Measurements from ENCODE around the gene PRSS22.

The PRSS22 gene

GRCh38 chr16:2808181-2808580 is 49.8 kb downstream of the PRSS22 start:
- no peaks in the 10 kb centered on the region for H3K36me3 ChIP-seq
- H3K27me3 ChIP-seq = peaks cover 50% of the 10 kb centered on the region
- no peaks in the 10 kb centered on the region for H3K4me1 ChIP-seq (ENCODE audit: control insufficient read depth in 1 of 2, insufficient read depth in 1 of 2, low read depth in 1 of 2, low read length in 1 of 2)
- no peak for TF ChIP-seq CTCF (IDR thresholded peaks at IDR 0.05)
- H3K4me3 ChIP-seq (ENCODE audit: low read depth in 1 of 2, low read length in 1 of 2) = no peak overlapping the region
- H3K27ac ChIP-seq = no peak overlapping the region
- no peaks in the 10 kb centered on the region for H3K9me3 ChIP-seq

GRCh38 chr16:2806286-2806685 is 51.7 kb downstream of the PRSS22 start:
- Histone ChIP-seq H3K4me1 (ENCODE audit: control insufficient read depth in 1 of 2, insufficient read depth in 1 of 2, low read depth in 1 of 2, low read length in 1 of 2) (no peaks in the 10 kb centered on the region), H3K4me3 (ENCODE audit: low read depth in 1 of 2, low read length in 1 of 2) (no peak overlapping the region), H3K27ac (no peak overlapping the region), H3K36me3 (no peaks in the 10 kb centered on the region), H3K9me3 (no peaks in the 10 kb centered on the region), H3K27me3 (peaks cover 40% of the 10 kb centered on the region)
- no peak for TF ChIP-seq CTCF (IDR thresholded peaks at IDR 0.05)

GRCh38 chr16:2804728-2805127 is 53.2 kb downstream of the PRSS22 start:
- Histone ChIP-seq H3K9me3 (no peaks in the 10 kb centered on the region), H3K4me1 (ENCODE audit: control insufficient read depth in 1 of 2, insufficient read depth in 1 of 2, low read depth in 1 of 2, low read length in 1 of 2) (no peaks in the 10 kb centered on the region), H3K4me3 (ENCODE audit: low read depth in 1 of 2, low read length in 1 of 2) (no peak overlapping the region), H3K36me3 (no peaks in the 10 kb centered on the region), H3K27me3 (peaks cover 28% of the 10 kb centered on the region), H3K27ac (no peak overlapping the region)
- no peak for TF ChIP-seq CTCF (IDR thresholded peaks at IDR 0.05)

GRCh38 chr16:2803545-2804195 is 54.3 kb downstream of the PRSS22 start:
- Histone ChIP-seq H3K27me3 (peaks cover 29% of the 10 kb centered on the region), H3K36me3 (no peaks in the 10 kb centered on the region), H3K27ac (no peak overlapping the region), H3K9me3 (no peaks in the 10 kb centered on the region), H3K4me1 (ENCODE audit: control insufficient read depth in 1 of 2, insufficient read depth in 1 of 2, low read depth in 1 of 2, low read length in 1 of 2) (no peaks in the 10 kb centered on the region), H3K4me3 (ENCODE audit: low read depth in 1 of 2, low read length in 1 of 2) (no peak overlapping the region)
- TF ChIP-seq CTCF (IDR thresholded peaks at IDR 0.05) = no peak
